GM21526 (cell line): ENCODE results near the gene TCEANC2.
"Not testable (repeated sequence)": the region's sequence is repeated elsewhere in the genome, so short reads cannot be mapped to it uniquely, and the experiment has no call there.

Source experiments
- ATAC-seq: cut with Tn5 transposase; IDR thresholded peaks from one replicate; pipeline ENCODE4 v1.9.1; 2021; ENCODE audit warnings: moderate library complexity; ENCODE audit not compliant: unreplicated experiment, low FRiP score

The TCEANC2 gene

DNA sequence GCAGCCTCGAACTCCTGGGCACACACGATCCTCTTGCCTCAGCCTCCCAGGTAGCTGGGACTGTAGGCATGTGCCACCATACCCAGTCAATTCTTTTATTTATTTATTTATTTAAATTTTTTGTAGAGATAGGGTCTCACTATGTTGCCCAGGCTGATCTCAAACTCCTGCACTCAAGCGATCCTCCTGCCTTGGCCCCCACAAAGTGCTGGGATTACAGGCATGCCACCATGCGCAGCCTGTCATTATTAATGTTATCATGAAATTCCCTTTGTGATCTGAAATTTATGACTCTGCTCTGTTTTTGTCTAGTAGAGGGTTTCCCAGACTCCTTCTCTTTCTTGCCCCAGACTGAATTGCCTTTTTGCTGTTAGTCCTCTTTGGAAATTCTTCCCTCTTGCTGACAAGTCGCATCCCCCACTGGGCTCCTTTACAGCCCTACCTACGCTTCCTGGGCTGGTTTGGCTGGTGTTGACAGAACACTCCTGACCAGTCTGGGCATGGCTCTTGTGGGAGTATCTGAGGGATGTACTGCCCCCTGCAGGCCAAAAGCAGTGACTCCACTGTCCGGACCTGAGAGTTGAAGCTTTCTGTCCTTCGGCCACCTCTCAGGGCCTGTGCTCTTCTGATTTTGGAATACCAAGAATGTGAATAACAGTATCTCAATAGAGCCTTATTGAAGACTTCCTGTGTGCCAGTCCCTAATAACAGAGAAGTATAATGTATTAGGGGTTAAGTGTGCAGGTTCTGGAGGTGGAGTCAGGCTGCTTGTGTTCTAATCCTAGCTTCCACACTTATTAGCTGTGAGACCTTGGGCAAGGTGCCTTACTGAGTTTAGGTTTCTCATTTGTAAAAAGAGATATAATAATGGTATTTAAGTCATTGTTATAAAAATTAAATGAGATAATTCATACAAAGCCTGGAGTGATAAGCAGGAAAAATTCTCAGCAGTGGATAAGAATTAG, 28.2 kb downstream of the TCEANC2 start:
- peak; percentile 68 for ATAC-seq

DNA sequence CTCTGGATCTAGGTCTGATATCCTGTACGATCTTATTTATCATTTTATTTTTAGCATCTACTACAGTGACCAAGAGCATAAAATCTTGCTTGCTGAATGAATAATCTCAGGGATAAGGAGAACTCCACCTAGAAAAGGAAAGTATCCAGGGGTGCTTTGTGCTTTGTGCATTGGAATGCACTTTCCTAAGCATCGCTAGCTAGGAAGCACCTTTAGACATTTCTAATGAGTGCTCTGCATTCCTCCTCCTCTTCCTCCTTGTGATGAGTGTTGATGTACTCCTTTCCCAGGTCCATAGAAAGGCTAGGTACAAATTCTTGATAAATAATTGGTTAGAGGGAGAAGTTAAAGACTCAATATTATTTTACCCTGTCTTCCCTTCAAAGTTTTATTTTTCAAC, 31.4 kb downstream of the TCEANC2 start:
- no peak for ATAC-seq

DNA sequence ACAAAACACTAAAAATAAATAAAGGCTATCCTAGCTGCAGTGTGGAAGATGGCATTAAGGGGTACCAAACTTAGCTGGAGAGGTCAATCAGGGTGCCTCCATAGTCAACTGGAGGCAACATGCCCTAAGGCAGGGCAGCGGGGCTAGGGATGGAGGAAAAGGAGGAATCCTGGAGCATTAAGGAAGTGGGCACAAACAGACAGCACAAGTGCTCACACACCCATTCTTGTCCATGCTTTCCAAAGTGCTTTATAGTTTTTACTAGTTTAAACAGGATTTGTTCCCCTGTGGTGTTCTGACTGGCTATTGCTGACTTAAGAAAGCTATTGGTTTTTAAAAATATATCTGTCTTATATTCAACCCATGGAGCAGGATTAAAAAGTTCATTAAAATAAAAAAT, 33.3 kb downstream of the TCEANC2 start:
- ATAC-seq, result no peak

DNA sequence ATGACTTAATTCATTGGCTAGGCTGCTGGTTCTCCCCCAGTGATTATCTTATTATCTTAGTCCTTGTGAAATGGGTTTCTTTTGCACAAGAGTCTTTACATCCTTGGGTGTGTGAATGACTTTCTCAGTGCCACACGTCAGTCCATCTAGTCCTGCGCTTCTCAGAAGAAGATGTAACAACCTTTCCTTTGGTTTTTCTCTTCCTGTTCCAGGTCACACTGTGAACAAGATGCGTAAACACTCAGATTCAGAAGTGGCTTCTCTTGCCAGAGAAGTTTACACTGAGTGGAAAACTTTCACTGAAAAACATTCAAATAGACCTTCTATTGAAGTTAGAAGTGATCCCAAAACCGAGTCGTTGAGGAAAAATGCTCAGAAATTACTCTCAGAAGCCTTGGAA, 35.0 kb downstream of the TCEANC2 start:
- ATAC-seq, result no peak

DNA sequence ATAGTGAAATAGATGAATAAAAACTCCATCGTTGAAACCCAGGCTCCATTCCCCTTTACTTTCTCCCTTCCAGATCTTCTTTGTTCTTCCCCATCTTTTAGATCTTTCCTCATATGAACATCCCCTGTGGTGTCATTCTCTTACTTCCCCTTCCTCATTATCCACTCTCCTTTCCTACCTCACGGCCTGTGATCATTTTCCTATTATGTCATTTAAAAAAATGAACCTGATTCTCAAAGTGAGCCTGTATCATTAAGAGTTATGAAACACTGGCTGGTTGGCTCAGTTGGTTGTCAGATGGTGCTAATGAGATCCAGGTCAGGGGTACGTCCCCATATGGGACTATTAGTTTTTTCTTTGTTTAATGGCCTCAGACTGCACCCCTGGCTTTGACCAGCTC, 38.3 kb downstream of the TCEANC2 start:
- ATAC-seq, result no peak

DNA sequence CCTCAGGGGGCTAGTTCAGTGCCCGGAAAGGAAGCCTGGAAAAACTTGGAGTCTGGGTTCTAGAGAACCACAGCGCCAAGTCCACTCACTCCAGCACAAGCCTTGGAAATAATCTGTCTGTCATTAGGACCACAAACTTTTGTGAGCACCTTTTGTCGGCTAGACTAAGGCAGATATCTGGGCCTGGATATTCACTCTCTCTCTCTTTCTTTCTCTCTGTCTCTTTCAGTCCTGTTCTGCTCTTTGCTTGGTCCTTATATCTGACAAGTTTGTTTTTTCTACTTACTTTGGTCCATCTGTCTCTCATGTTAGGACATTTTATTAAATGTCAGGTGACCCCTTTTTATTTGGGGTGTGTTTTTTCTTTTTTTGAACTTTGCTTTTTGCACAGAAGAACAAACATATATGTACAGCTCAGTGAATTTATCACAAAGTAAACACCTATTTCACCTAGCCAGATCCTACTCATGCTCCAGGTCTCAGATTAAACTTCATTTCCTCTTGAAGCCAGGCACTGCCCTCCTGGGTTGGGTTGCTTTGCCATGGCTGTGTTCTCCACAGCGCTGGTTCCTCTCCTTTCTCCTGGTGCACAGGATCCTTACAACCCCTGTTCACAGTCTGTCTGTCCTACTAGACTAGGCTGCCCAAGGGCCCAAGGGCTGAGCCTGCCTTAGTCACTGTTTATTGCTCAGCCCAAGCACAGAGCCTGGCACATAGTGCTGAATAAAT, 40.8 kb downstream of the TCEANC2 start:
- no peak for ATAC-seq

DNA sequence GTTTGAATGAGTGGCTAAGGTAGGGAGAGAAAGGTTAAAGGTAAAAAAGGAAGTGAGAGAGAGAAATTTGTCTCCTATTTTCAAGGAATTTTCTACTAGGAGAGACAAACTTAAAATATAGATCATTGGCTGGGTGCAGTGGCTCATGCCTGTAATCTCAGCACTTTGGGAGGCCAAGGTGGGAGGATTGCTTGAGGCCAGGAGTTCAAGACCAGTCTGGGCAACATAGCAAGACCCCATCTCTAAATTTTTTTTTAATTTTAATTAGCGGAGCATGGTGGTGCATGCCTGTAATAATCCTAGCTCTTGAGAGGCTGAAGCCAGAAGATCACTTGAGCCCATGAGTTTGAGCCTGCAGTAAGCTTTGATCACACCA, 41.3 kb downstream of the TCEANC2 start:
- ATAC-seq, result not testable (repeated sequence)

DNA sequence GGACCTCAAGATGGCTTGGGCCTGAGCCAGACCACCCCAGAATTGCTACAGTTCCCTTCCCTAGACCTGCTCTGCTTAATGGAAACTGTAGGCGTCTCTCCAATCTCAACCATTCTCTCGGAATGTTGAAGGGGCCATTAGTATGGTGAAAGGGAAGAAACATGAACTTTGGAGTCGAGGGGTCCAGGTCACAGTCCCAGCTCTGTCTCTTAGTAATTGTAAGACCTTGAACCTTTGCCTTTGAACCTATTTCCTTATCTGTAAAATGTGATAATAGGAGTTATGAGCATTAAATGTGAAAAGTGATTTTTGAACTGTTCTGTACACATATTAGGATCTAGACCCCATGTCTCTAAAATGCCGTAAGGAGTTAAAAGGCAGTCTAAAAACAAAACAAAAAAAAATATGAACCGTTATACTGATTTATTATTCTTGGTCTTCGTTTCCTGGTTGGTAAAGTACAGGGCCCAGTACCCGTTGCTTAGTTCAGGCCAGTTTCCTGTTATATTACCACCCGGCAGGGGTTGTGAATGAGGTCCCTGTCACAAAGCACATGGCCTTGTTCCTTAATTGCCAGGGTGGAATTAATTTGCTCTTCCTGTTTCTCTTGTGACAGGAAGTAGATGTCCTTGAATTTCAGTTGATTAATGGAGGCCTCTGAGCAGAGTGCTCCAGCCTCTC, 42.3 kb downstream of the TCEANC2 start:
- ATAC-seq, result no peak

DNA sequence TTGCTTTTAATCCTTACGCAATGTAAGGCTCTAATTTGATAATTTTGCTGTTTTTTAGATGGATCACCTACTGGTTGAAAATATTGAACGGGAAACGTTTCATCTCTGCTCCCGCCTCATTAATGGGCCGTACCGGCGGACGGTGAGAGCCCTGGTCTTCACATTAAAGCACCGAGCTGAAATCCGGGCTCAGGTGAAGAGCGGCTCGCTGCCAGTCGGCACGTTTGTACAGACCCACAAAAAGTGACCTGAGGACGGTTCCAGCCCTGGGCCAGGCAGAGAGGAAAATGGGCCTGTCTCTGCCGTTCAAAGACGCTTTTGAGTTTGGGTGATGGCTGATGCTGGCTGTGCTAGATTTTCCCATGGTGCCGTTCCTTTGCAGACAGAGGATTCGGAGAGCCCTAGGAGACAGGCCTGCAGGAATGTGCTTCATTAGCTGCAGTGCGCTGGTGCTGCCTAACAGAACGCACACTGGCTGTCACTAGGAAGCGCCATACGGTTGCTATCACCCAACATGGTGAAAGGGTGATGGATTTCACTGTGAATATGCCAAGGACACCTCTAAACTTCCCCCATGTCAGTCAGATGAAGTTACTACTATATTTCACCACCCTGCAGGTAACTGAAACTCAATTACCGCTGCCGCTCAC, 42.9 kb downstream of the TCEANC2 start:
- no peak for ATAC-seq

DNA sequence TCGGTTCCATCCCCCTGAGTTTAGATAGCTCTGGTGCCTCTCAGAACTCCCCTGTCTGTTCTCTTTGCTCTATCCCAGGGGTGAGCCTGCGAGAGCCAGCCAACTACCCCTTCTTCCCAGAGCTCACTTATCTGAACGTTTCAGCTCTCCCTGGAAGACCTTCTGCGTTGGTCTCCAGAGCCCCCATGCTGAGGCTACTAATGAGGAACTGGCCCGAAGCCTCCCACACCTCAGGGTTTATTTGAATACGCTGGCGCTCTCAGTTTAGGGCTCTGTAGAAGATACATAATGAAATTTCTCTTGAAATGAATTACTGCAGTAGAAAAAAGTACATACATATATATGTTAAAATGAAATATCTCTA, 43.5 kb downstream of the TCEANC2 start:
- ATAC-seq, result no peak

DNA sequence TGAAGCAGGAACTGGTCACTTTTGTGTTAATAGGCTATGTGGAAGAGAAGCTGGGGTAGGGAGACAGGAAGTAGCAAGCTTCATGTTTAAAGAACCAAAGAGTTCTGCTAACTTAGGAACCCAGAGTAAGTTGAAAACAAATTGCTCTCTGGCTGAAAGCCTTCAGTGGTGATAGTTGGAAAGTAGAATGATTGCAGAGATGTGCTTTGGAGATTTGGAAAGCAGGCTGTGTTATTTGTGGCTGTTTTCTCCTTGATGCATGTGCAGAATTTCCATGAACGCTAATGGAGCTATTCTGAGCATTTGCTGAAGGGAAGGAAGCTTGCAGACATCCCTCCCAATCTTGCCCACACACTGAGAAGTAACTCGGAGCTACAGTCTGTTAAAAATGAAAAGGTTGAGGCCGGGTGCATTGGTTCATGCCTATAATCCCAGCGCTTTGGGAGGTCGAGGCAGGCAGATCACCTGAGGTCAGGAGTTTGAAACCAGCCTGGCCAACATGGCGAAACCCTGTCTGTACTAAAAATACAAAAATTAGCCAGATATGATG, 45.7 kb downstream of the TCEANC2 start:
- ATAC-seq, result no peak

DNA sequence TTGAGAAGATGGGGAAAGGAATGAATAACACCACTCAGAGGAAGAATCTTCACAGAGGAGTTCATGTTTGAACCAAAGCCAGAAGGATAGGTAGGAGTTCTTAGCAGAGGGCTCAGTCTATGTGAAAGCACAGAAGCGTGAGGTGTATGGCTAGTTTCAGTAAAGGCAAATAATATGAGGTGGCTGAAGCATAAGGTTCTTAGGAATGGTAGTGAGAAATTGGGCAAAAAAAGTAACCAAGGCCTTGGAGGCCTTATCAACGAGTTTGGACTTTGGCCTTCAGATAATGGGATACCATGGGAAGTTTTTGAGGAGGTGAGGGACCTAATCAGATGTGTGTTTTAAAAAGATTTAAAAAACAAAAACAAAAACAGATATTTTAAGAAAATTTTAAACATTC, 47.1 kb downstream of the TCEANC2 start:
- ATAC-seq, result no peak

DNA sequence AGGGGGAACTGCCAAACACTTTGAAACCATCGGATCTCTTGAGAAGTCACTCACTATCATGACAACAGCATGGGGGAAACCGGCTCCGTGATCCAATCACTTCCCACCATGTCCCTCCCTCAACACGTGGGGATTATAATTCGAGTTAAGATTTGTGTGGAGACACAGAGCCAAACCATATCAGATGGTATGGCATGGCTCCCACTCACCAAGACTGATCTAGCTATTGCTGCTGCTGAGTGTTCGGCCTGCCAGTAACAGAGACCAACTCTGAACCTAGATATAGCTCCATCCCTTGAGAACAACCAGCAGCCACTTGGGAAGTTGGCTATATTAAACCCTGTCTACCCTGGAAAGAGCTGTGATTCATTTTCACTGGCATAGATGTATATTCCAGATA, 50.0 kb downstream of the TCEANC2 start:
- ATAC-seq, result no peak

DNA sequence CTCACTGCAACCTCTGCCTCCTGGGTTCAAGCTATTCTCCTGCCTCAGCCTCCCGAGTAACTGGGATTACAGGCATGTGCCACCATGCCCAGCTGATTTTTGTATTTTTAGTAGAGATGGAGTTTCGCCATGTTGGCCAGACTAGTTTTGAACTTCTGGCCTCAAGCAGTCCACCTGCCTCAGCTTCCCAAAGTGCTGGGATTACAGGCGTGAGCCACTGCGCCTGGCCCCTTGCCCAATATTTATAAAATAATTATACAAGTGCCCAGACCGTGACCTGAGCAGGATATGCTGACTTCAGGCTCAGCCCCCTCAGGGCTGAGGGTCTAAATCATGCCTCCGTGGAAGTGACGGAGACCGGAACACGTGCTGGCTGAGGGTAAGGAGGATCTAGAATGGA, 51.2 kb downstream of the TCEANC2 start:
- ATAC-seq, result not testable (repeated sequence)

DNA sequence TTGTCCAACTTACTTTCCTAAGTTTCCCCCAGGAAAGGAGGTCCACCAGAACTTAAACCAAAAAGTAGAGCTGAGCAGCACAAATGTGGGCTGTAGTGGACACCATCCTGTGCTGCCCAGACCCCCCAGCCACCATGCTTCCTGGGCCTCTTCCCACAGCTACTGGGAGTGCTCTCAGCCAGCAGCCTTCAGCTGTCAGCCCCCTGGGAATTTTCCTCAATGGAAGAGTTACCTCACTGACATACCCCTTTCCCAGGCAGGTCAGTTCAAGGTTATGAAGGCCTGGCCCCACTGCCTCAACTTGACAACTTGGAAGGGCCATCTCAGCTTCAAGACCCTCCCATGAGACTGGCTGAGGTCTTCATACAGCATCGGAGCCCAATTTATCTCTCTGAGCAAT, 51.7 kb downstream of the TCEANC2 start:
- no peak for ATAC-seq

DNA sequence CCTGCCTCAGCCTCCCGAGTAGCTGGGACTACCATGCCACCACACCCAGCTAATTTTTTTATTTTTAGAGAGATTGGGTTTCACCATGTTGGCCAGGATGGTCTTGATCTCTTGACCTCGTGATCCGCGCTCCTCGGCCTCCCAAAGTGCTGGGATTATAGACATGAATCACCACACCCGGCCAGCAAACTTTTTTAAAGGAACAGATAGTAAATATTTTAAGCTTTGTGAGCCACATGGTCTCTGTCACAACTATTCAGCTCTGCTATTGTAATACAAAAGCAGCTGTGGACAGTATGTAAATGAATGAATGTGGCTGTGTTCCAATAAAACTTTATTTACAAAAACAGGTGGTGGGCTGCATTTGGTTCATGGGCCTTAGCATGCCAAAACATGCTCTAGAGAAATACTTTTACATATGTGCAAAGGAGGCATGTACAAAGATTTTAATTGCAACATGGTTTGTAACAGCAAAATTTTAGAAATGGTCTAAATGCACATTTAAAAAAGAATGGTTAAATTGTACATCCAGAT, 52.4 kb downstream of the TCEANC2 start:
- no peak for ATAC-seq

DNA sequence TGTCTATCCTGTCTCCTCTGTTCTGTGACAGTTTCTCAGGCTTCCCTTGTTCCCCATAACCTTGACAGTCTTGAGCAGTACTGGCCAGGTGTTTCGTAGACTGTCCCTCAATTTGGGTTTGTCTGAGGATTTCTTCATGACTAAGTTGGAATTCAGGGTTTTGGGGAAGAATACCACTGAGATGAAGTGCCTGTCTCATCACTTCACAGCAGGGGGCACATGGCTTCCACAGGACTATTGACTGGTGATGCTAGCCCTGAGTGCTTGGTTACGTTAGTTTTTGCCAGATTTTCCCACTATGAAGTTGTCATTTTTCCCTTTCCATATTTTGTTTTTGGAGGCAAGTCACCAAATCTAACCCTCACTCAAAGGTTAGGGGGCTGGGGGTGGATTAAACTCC, 53.7 kb downstream of the TCEANC2 start:
- no peak for ATAC-seq

DNA sequence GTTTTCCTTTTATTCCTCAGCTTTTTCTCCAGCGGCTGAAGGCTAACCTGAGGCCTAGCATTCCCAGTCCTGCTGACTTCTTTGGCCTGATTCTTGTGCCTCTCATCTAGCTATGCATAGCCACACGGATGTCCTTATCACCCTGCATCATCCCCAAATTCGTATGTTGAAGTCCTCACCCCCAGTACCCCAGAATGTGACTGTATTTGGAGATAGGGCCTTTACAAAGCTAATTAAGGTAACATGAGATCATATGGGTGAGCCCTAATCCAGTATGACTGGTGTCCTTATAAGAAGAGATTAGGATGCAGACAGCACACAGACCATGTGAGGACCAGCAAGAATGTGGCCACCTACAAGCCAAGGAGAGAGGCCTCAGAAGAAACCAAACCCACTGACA, 54.7 kb downstream of the TCEANC2 start:
- ATAC-seq, result no peak

DNA sequence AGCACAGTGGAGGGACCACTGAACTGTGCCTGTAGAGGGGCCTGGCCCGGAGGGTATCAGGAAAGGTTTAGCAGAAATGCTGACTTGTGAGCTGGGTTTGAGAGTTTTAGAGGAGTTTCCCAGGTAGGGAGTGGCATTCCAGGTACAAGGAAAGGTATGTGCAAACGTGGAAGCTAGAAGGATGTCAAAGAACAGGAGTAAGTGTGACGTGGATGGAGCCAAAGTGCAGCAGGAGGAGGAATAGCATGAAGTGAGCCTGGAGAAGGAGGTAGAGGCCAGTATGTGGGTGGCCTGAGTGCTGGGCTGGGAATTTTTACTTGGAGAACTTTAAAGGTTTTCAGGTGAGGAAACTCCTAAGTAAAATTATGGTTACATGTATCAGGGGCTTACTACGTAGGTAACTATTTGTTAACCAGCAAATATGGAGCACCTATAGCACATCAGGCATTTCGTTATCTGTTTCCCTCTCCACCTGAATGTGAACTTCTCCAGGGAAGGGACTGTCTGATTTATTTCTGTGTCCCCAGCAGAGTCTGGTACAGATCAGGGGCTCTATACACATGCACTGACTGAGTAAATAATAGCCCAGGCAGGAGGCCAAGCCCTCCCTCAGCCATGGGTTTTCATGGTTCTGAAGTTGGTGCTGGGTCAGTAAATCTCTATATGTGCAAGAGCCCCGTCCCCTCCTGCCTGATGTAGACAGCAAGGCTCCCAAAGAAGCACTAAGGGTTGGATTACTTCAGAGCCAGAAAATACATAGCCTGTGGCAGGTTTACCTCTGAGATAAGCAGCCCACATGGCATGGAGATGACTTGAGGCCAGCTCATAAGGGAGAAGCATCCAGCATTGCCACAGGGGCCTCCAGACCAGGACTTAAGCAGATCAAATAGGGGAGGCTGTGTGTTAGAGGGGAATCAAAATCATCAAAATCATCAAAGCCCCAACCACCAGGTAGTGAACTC, 56.0 kb downstream of the TCEANC2 start:
- ATAC-seq, result no peak
